Adipocyte (in vitro differentiated cells): Measurements from ENCODE around the gene RIOK3.
A peak's percentile ranks its signal among the peaks of the same experiment; 100 is the strongest.

ENCODE experiments used
- DNase-seq: peaks from one replicate; pipeline ENCODE4 v3.0.0-alpha.2; 2015; ENCODE audit warnings: low read depth
- H3K27me3 ChIP-seq: replicated peaks from 2 replicates; pipeline ENCODE4 v1.7.0; 2013; ENCODE audit warnings: mild to moderate bottlenecking, low read length, moderate library complexity; ENCODE audit not compliant: control insufficient read depth, insufficient read depth
- H3K36me3 ChIP-seq: 2 replicates; pipeline ENCODE4 v1.7.0; 2013; ENCODE audit warnings: low read length, mild to moderate bottlenecking, moderate library complexity; ENCODE audit not compliant: control insufficient read depth, insufficient read depth, severe bottlenecking
- H3K4me1 ChIP-seq: 2 replicates; pipeline ENCODE4 v1.7.0; 2013; ENCODE audit warnings: mild to moderate bottlenecking, low read length, moderate library complexity; ENCODE audit not compliant: control insufficient read depth, insufficient read depth
- H3K4me3 ChIP-seq: 2 replicates; pipeline ENCODE4 v1.7.0; 2013; ENCODE audit warnings: mild to moderate bottlenecking, low read length, moderate library complexity
- H3K9ac ChIP-seq: 2 replicates; pipeline ENCODE4 v1.7.0; 2013; ENCODE audit warnings: mild to moderate bottlenecking, low read length, moderate library complexity
- H3K9me3 ChIP-seq: 2 replicates; pipeline ENCODE4 v1.7.0; 2013; ENCODE audit warnings: mild to moderate bottlenecking, low read length, moderate library complexity; ENCODE audit not compliant: control insufficient read depth

RIOK3 gene

GRCh38 chr18:23521271-23521670, 68.2 kb downstream of the RIOK3 start:
- no peaks in the 10 kb centered on the region for H3K27me3 ChIP-seq
- no peaks in the 10 kb centered on the region for H3K9me3 ChIP-seq
- no peak overlapping the region for H3K9ac ChIP-seq
- H3K36me3 ChIP-seq = peaks cover 89% of the 10 kb centered on the region
- DNase-seq = no peak
- H3K4me3 ChIP-seq = no peak overlapping the region
- H3K4me1 ChIP-seq = peaks cover under 1% of the 10 kb centered on the region

- Histone ChIP-seq H3K4me1 (no peaks in the 10 kb centered on the region), H3K4me3 (no peak overlapping the region), H3K9me3 (no peaks in the 10 kb centered on the region), H3K9ac (no peak overlapping the region), H3K36me3 (peaks cover 89% of the 10 kb centered on the region), H3K27me3 (no peaks in the 10 kb centered on the region)
- DNase-seq = no peak
Observed at GRCh38 chr18:23521907-23522306, 68.8 kb downstream of the RIOK3 start.

- Histone ChIP-seq H3K27me3 (no peaks in the 10 kb centered on the region), H3K9me3 (no peaks in the 10 kb centered on the region), H3K4me3 (no peak overlapping the region), H3K4me1 (peaks cover 8% of the 10 kb centered on the region), H3K36me3 (peaks cover 86% of the 10 kb centered on the region), H3K9ac (no peak overlapping the region)
- peak; percentile 75 for DNase-seq
Observed at GRCh38 chr18:23523429-23524212, 70.5 kb downstream of the RIOK3 start.

GRCh38 chr18:23524213-23524707, 71.2 kb downstream of the RIOK3 start:
- H3K9ac ChIP-seq = no peak overlapping the region
- no peaks in the 10 kb centered on the region for H3K9me3 ChIP-seq
- H3K27me3 ChIP-seq = no peaks in the 10 kb centered on the region
- peaks cover 85% of the 10 kb centered on the region for H3K36me3 ChIP-seq
- peaks cover 14% of the 10 kb centered on the region for H3K4me1 ChIP-seq
- no peak overlapping the region for H3K4me3 ChIP-seq
- DNase-seq = no peak

GRCh38 chr18:23526501-23527063, 73.5 kb downstream of the RIOK3 start:
- peaks cover 24% of the 10 kb centered on the region for H3K4me1 ChIP-seq
- H3K36me3 ChIP-seq = peaks cover 86% of the 10 kb centered on the region
- no peak for DNase-seq
- H3K4me3 ChIP-seq = no peak overlapping the region
- H3K9ac ChIP-seq = no peak overlapping the region
- H3K27me3 ChIP-seq = no peaks in the 10 kb centered on the region
- H3K9me3 ChIP-seq = no peaks in the 10 kb centered on the region

GRCh38 chr18:23528580-23529472, 75.7 kb downstream of the RIOK3 start:
- no peak for DNase-seq
- peaks cover 86% of the 10 kb centered on the region for H3K36me3 ChIP-seq
- peak overlapping the region; percentile 8 for H3K9ac ChIP-seq
- no peaks in the 10 kb centered on the region for H3K9me3 ChIP-seq
- no peak overlapping the region for H3K4me3 ChIP-seq
- H3K27me3 ChIP-seq = no peaks in the 10 kb centered on the region
- peaks cover 24% of the 10 kb centered on the region for H3K4me1 ChIP-seq

- Histone ChIP-seq H3K27me3 (no peaks in the 10 kb centered on the region), H3K4me3 (no peak overlapping the region), H3K4me1 (peaks cover 24% of the 10 kb centered on the region), H3K9me3 (no peaks in the 10 kb centered on the region), H3K36me3 (peaks cover 86% of the 10 kb centered on the region), H3K9ac (no peak overlapping the region)
- peak; percentile 26 for DNase-seq
Observed at GRCh38 chr18:23529604-23530003, 76.5 kb downstream of the RIOK3 start.

GRCh38 chr18:23530195-23530594, 77.1 kb downstream of the RIOK3 start:
- no peaks in the 10 kb centered on the region for H3K9me3 ChIP-seq
- H3K4me1 ChIP-seq = peaks cover 24% of the 10 kb centered on the region
- no peak overlapping the region for H3K4me3 ChIP-seq
- peaks cover 91% of the 10 kb centered on the region for H3K36me3 ChIP-seq
- H3K27me3 ChIP-seq = no peaks in the 10 kb centered on the region
- no peak overlapping the region for H3K9ac ChIP-seq
- no peak for DNase-seq

GRCh38 chr18:23531912-23532311, 78.8 kb downstream of the RIOK3 start:
- DNase-seq = no peak
- H3K27me3 ChIP-seq = no peaks in the 10 kb centered on the region
- H3K9me3 ChIP-seq = no peaks in the 10 kb centered on the region
- H3K4me1 ChIP-seq = peaks cover 24% of the 10 kb centered on the region
- peaks cover 94% of the 10 kb centered on the region for H3K36me3 ChIP-seq
- no peak overlapping the region for H3K9ac ChIP-seq
- H3K4me3 ChIP-seq = no peak overlapping the region
